K562 (cell line): Measurements from ENCODE around the gene EFCAB13. TPM values are rescaled to one million over a fixed set of nuclear protein-coding genes. Genes with fewer than 3 reads are reported as not detected.

Experiments used
- AFF4 ChIP-seq: sonication (generic); formaldehyde crosslinking; IDR thresholded peaks from 2 replicates; pipeline ENCODE4 v1.8.0; 2023; ENCODE audit warnings: mild to moderate bottlenecking, missing genetic modification reagents
- DEAF1 ChIP-seq: fragments of 450-650 bp; formaldehyde crosslinking; IDR thresholded peaks from 2 replicates; pipeline ENCODE4 v1.4.0; 2020; ENCODE audit warnings: mild to moderate bottlenecking, moderate library complexity
- GABPB1 ChIP-seq: sonication (generic); formaldehyde crosslinking; IDR thresholded peaks from 2 replicates; pipeline ENCODE4 v1.8.0; 2022; ENCODE audit warnings: mild to moderate bottlenecking, missing genetic modification reagents
- MTA1 ChIP-seq: fragments of 450-650 bp; IDR thresholded peaks from 2 replicates; pipeline ENCODE4 v1.6.1; 2017; ENCODE audit warnings: borderline replicate concordance
- MYC ChIP-seq, 2 experiments: fragments of 250-450 bp in 1 of 2; sonication (Bioruptor Pico) in 1 of 2; IDR thresholded peaks; 2 replicates each; pipeline versions ENCODE4 v1.5.1 to v1.6.1; 2012 to 2021; ENCODE audit warnings: low read depth in 2 of 2, borderline replicate concordance in 1 of 2, improper control_type of control experiment in 1 of 2, low read length in 1 of 2, mild to moderate bottlenecking in 1 of 2, moderate library complexity in 1 of 2
- NR2C1 ChIP-seq, 2 experiments: fragments of 450-650 bp; IDR thresholded peaks; 2 replicates each; pipeline ENCODE4 v1.6.1; 2017; ENCODE audit warnings: mild to moderate bottlenecking in 2 of 2, antibody characterized with exemption in 1 of 2, inconsistent platforms in 1 of 2, missing compliant biosample characterization in 1 of 2, missing genetic modification characterization in 1 of 2
- ZBTB11 ChIP-seq, 3 experiments: fragments of 200-800 bp in 1 of 3; fragments of 250-450 bp in 1 of 3; fragments of 450-650 bp in 1 of 3; sonication (Bioruptor Pico) in 1 of 3; sonication (Bioruptor generic) in 1 of 3; formaldehyde crosslinking in 1 of 3; IDR thresholded peaks; 2 replicates each; pipeline versions ENCODE4 v1.6.1 to v1.8.0; 2016 to 2022; ENCODE audit warnings: mild to moderate bottlenecking in 2 of 3, missing genetic modification characterization in 2 of 3, missing compliant biosample characterization in 1 of 3, moderate library complexity in 1 of 3
- ZMIZ1 ChIP-seq, 2 experiments: fragments of 150-350 bp in 1 of 2; IDR thresholded peaks; 2 replicates each; pipeline ENCODE4 v1.6.1; 2012 to 2016; ENCODE audit warnings: low read depth in 2 of 2, low read length in 2 of 2, mild to moderate bottlenecking in 1 of 2, moderate library complexity in 1 of 2
- polyA plus RNA-seq, 8 experiments: library from polyadenylated mRNA; depleted of rRNA in 4 of 8; stranded (reverse) in 5 of 8; unstranded in 3 of 8; fragments of >200 nt; fragmentation: Nextera tagmentation in 2 of 8; fragmentation: Illumina TruSeq in 1 of 8; extraction: Ambion mirVana in 2 of 8; extraction: Trizol in 1 of 8; gene quantifications; 2 replicates each; pipeline versions ENCODE4 v1.2.1 to v1.2.3, GENCODE V29; 2011 to 2014; ENCODE audit warnings: inconsistent platforms in 1 of 8, missing spikeins in 1 of 8
- total RNA-seq, 7 experiments: library from RNA; depleted of rRNA in 6 of 7; stranded (reverse); fragments of >200 nt in 6 of 7; fragmentation: Illumina TruSeq in 2 of 7; extraction: Trizol in 2 of 7; gene quantifications; 2 replicates each; pipeline versions ENCODE4 v1.2.1 to v1.2.3, GENCODE V29; 2011 to 2021; ENCODE audit warnings: low replicate concordance in 1 of 7
- TF ChIP-seq, protein P1 (sequence below): fragments of 200-800 bp; sonication (Bioruptor generic); IDR thresholded peaks from 2 replicates; pipeline ENCODE4 v1.6.1; 2017; ENCODE audit warnings: missing genetic modification characterization, missing compliant biosample characterization

The EFCAB13 gene
- total and polyA plus RNA-seq, 9 of the 15 experiments (the other 6 are each of a cell fraction or from before 2014, with no cell fraction given), result 0.32 to 1.3 (median 0.95) TPM

- TF ChIP-seq ZBTB11 (CRISPR knock-in tag; IDR thresholded peaks at IDR 0.05) (peak in 1 of 3 experiments; percentile 39; a peak in 1 of 6 replicates), MYC (IDR thresholded peaks at IDR 0.05; ENCODE audit: low read depth, low read length) (0 out of 2 replicates have a peak, but pooled peaks have one; percentile 14), MYC (CRISPR knock-in tag; IDR thresholded peaks at IDR 0.05; ENCODE audit: borderline replicate concordance, low read depth) (no peak), ZMIZ1 (IDR thresholded peaks at IDR 0.05; ENCODE audit: low read depth in 2 of 2, low read length in 2 of 2) (0 out of 4 replicates have a peak, but pooled peaks of 1 of the 2 experiments have one; percentile 23), MTA1 (no peak), GABPB1 (CRISPR knock-in tag) (0 out of 2 replicates have a peak, but pooled peaks have one; percentile 41), NR2C1 (IDR thresholded peaks at IDR 0.05) (peak; percentile 54; the same call in 1 of the 2 replicates), NR2C1 (tag; IDR thresholded peaks at IDR 0.05) (peak; percentile 79), AFF4 (CRISPR knock-in tag) (0 out of 2 replicates have a peak, but pooled peaks have one; percentile 28), DEAF1 (CRISPR knock-in tag) (no peak)
- TF ChIP-seq, protein P1, sequence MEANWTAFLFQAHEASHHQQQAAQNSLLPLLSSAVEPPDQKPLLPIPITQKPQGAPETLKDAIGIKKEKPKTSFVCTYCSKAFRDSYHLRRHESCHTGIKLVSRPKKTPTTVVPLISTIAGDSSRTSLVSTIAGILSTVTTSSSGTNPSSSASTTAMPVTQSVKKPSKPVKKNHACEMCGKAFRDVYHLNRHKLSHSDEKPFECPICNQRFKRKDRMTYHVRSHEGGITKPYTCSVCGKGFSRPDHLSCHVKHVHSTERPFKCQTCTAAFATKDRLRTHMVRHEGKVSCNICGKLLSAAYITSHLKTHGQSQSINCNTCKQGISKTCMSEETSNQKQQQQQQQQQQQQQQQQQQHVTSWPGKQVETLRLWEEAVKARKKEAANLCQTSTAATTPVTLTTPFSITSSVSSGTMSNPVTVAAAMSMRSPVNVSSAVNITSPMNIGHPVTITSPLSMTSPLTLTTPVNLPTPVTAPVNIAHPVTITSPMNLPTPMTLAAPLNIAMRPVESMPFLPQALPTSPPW (CRISPR knock-in tag), result peak; percentile 60
These were observed 44.5 kb upstream of the EFCAB13 start (continued) for GRCh38 chr17:47279062-47279801.
